OCI-LY3 (cell line): ENCODE data around the gene KLHL3.

ENCODE experiments used
- H2AFZ ChIP-seq: fragments of 200-600, 300-600 bp; shearing (Covaris generic); 2 replicates; pipeline ENCODE4 v1.6.0; 2014; ENCODE audit warnings: antibody characterized with exemption, low read depth, low read length
- H3K27ac ChIP-seq: fragments of 200-600, 300-600 bp; sonication (generic); 2 replicates; pipeline ENCODE4 v1.5.1; 2014; ENCODE audit warnings: mild to moderate bottlenecking, low read length, moderate library complexity, mixed read lengths
- H3K27me3 ChIP-seq: fragments of 200-600, 300-600 bp; sonication (generic); 2 replicates; pipeline ENCODE4 v1.6.1; 2014; ENCODE audit warnings: low read depth, low read length, mixed read lengths
- H3K36me3 ChIP-seq: fragments of 200-600, 300-600 bp; sonication (generic); replicated peaks from 2 replicates; pipeline ENCODE3; 2014; ENCODE audit warnings: low read depth, low read length, mixed read lengths
- H3K4me1 ChIP-seq: fragments of 300-600, 200-600 bp; sonication (generic); 2 replicates; pipeline ENCODE4 v1.6.1; 2014; ENCODE audit warnings: low read length, mixed read lengths
- H3K4me2 ChIP-seq: fragments of 200-600, 300-600 bp; sonication (generic); 2 replicates; pipeline ENCODE4 v1.6.1; 2014; ENCODE audit warnings: low read length, mixed read lengths
- H3K4me3 ChIP-seq: fragments of 300-600, 200-600 bp; sonication (generic); 2 replicates; pipeline ENCODE4 v1.5.1; 2014; ENCODE audit warnings: antibody characterized with exemption, mild to moderate bottlenecking, low read length, moderate library complexity
- H3K79me2 ChIP-seq: fragments of 300-600, 200-600 bp; shearing (Covaris generic); 2 replicates; pipeline ENCODE4 v1.6.1; 2014; ENCODE audit warnings: mild to moderate bottlenecking, low read length, mixed read lengths
- H3K9ac ChIP-seq: fragments of 300-600, 200-600 bp; shearing (Covaris generic); 2 replicates; pipeline ENCODE4 v1.6.0; 2014; ENCODE audit warnings: mild to moderate bottlenecking, low read length, moderate library complexity
- H3K9me3 ChIP-seq: fragments of 200-600, 300-600 bp; shearing (Covaris generic); 2 replicates; pipeline ENCODE4 v1.6.1; 2014; ENCODE audit warnings: low read length, mixed read lengths; ENCODE audit not compliant: insufficient read depth
- H4K20me1 ChIP-seq: fragments of 200-600, 300-600 bp; sonication (generic); 2 replicates; pipeline ENCODE4 v1.6.1; 2016; ENCODE audit warnings: low read length, mixed read lengths; ENCODE audit not compliant: insufficient read depth
- EZH2phosphoT487 ChIP-seq: fragments of 200-600 bp; shearing (Covaris generic); IDR thresholded peaks from 2 replicates; pipeline ENCODE4 v1.6.1; 2018; ENCODE audit warnings: antibody characterized with exemption, mixed run types, low read depth
- TF ChIP-seq, protein P1 (sequence below): fragments of 200-600, 300-600 bp; sonication (generic); IDR thresholded peaks from 2 replicates; pipeline ENCODE4 v1.5.1; 2014; ENCODE audit warnings: antibody characterized with exemption, low read length, low read depth

KLHL3 gene

DNA sequence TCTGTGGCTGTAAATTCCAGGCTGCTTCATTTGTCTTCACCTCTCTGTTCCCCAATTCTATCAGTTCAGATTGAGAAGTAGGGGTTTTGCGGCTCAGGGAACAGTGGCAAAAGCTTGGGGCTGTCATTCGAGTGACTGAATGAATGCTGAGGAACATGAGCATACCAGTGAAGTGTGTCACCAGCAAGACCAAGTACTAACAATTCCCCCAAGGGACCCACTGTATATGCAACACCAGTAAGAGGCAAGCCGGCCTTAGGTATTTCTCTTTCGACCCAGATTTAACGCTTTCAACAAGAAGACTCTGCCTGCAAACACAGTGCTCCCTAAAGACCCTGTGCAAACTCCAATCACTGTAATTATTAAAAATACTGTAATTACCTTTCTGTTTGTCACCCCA, 25.8 kb downstream of the KLHL3 start:
- H3K36me3 ChIP-seq: no peaks in the 10 kb centered on the region
- H3K4me2 ChIP-seq: no peak overlapping the region
- no peaks in the 10 kb centered on the region for H3K27me3 ChIP-seq
- TF ChIP-seq, protein P1, sequence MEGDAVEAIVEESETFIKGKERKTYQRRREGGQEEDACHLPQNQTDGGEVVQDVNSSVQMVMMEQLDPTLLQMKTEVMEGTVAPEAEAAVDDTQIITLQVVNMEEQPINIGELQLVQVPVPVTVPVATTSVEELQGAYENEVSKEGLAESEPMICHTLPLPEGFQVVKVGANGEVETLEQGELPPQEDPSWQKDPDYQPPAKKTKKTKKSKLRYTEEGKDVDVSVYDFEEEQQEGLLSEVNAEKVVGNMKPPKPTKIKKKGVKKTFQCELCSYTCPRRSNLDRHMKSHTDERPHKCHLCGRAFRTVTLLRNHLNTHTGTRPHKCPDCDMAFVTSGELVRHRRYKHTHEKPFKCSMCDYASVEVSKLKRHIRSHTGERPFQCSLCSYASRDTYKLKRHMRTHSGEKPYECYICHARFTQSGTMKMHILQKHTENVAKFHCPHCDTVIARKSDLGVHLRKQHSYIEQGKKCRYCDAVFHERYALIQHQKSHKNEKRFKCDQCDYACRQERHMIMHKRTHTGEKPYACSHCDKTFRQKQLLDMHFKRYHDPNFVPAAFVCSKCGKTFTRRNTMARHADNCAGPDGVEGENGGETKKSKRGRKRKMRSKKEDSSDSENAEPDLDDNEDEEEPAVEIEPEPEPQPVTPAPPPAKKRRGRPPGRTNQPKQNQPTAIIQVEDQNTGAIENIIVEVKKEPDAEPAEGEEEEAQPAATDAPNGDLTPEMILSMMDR: no peak
- no peak for TF ChIP-seq EZH2phosphoT487
- no peaks in the 10 kb centered on the region for H3K4me1 ChIP-seq
- H3K79me2 ChIP-seq: no peaks in the 10 kb centered on the region
- no peaks in the 10 kb centered on the region for H3K9me3 ChIP-seq
- H4K20me1 ChIP-seq: no peaks in the 10 kb centered on the region
- H3K27ac ChIP-seq: no peak overlapping the region
- no peak overlapping the region for H3K4me3 ChIP-seq
- no peak overlapping the region for H2AFZ ChIP-seq
- no peak overlapping the region for H3K9ac ChIP-seq

DNA sequence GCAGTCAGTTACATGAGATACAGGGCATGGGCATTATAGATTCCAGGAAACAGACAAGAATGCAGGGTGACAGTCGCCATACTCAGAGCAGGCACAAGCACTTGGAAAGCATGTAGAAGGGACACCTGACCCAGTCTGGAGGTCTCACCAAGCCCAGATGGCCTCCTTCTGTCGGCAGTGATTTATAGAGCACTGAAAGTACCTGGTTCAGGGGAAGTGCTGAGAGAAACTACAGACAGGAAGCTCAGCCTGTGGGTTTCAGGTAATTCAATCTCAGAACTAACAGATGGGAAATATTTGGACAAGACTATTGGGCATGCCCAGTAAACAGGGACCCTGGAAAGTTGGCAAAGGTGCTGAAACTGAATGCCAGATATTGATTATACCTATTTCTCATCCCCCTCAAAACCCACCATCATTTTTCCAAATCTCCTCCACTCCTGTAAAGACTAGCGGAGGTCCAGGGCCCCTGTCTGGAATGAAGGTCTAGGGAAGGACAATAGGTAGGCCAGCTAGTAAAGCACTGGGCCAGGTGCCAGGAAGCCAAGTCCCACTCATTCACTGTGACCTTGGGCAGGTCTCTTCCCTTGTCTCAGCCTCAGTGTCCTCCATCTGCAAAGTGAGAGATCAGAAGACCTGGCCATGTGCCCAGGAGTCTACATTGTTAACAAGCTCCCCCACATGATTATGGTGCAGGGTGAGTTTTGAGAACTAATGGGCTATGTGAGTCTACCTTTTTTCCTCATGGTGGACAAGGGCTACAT, 26.9 kb downstream of the KLHL3 start:
- H3K9me3 ChIP-seq: no peaks in the 10 kb centered on the region
- TF ChIP-seq, protein P1: no peak
- no peak for TF ChIP-seq EZH2phosphoT487

DNA sequence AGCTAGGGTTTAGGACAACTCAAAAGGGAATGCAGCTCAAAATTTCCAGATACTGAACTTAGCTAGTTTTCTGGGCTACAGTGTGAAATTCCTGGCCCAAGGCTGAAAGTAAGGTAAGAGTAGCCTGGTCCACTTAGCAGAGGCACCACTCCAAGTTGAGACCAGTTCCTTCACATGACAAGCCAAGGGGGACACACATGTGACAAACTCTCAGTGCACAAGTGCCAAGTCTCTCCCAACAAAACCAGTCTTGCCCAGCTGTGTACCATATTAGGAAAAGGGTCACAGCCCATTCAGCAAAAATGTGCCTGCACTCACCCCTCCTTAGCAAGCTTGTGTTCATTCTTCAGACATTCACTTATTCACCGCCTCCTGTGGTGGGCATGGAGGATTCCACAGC, 27.8 kb downstream of the KLHL3 start:
- Histone ChIP-seq H3K9me3 (no peaks in the 10 kb centered on the region), H3K27me3 (no peaks in the 10 kb centered on the region), H3K4me1 (no peaks in the 10 kb centered on the region), H2AFZ (no peak overlapping the region), H3K27ac (no peak overlapping the region), H3K79me2 (no peaks in the 10 kb centered on the region), H3K36me3 (no peaks in the 10 kb centered on the region), H4K20me1 (no peaks in the 10 kb centered on the region), H3K4me3 (no peak overlapping the region), H3K9ac (no peak overlapping the region), H3K4me2 (no peak overlapping the region)
- TF ChIP-seq, protein P1: no peak
- TF ChIP-seq EZH2phosphoT487: no peak

More for the DNA sequence above, 26.9 kb downstream of the KLHL3 start:
- Histone ChIP-seq H3K27ac (no peak overlapping the region), H3K9ac (no peak overlapping the region), H3K4me1 (no peaks in the 10 kb centered on the region), H4K20me1 (no peaks in the 10 kb centered on the region), H3K79me2 (no peaks in the 10 kb centered on the region), H3K4me3 (no peak overlapping the region), H3K36me3 (no peaks in the 10 kb centered on the region), H3K4me2 (no peak overlapping the region), H2AFZ (no peak overlapping the region), H3K27me3 (no peaks in the 10 kb centered on the region)

DNA sequence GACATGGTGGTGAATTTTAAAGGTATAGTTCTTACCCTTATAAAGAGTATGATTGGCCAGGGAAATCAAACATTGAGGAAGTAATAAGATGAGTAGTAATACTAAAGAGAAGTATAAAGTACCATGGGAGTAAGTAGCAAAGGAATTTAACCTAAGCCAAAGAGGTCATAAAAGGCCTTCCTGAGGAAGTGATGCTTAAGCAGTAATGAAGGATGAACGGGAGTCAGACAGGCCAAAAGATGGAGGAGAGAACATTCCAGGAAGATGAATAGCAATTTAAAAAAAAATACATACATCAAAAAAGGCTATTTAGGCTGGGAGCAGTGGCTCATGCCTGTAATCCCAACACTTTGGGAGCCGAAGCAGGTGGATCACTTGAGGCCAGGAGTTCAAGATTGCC, 29.0 kb downstream of the KLHL3 start:
- Histone ChIP-seq H3K27me3 (no peaks in the 10 kb centered on the region), H3K4me3 (no peak overlapping the region), H3K79me2 (no peaks in the 10 kb centered on the region), H3K4me2 (no peak overlapping the region), H4K20me1 (no peaks in the 10 kb centered on the region), H3K9me3 (no peaks in the 10 kb centered on the region), H2AFZ (no peak overlapping the region), H3K4me1 (no peaks in the 10 kb centered on the region), H3K9ac (no peak overlapping the region), H3K27ac (no peak overlapping the region), H3K36me3 (no peaks in the 10 kb centered on the region)
- TF ChIP-seq, protein P1: no peak
- no peak for TF ChIP-seq EZH2phosphoT487
